Fibroblast of the conjunctiva (primary cell): ENCODE measurements around the gene PHAF1.

Experiments used
- DNase-seq: peaks from one replicate; pipeline ENCODE4 v3.0.0-alpha.2; 2010; ENCODE audit warnings: low read depth

Gene PHAF1

GRCh38 chr16:67163164-67163998 is 53.6 kb downstream of the PHAF1 start:
- DNase-seq, result no peak

- DNase-seq, result no peak
These were observed 54.3 kb downstream of the PHAF1 start for GRCh38 chr16:67163999-67164558.

GRCh38 chr16:67164599-67165061 is 54.9 kb downstream of the PHAF1 start, which contains the start of gene HSF4:
Gene HSF4 (plus strand): TSS chr16:67164745. CDS start chr16:67164812, 67 bp downstream.
- DNase-seq, result no peak

- DNase-seq, result no peak
These were observed 55.7 kb downstream of the PHAF1 start for GRCh38 chr16:67165121-67166078.

GRCh38 chr16:67166110-67166547 is 56.4 kb downstream of the PHAF1 start:
- DNase-seq, result no peak

GRCh38 chr16:67166598-67167168 is 56.9 kb downstream of the PHAF1 start:
- no peak for DNase-seq

- no peak for DNase-seq
These were observed 57.8 kb downstream of the PHAF1 start for GRCh38 chr16:67167588-67167987.

GRCh38 chr16:67169011-67169451 is 59.3 kb downstream of the PHAF1 start:
- no peak for DNase-seq

GRCh38 chr16:67169642-67170167 is 60.0 kb downstream of the PHAF1 start:
- DNase-seq, result no peak

GRCh38 chr16:67170168-67170948 is 60.6 kb downstream of the PHAF1 start, which contains the start of gene NOL3:
Gene NOL3 (plus strand): TSS chr16:67170538.
- DNase-seq, result peak; percentile 60

- DNase-seq, result no peak
These were observed 61.4 kb downstream of the PHAF1 start for GRCh38 chr16:67170949-67171649.

GRCh38 chr16:67173323-67173722 is 63.6 kb downstream of the PHAF1 start:
- no peak for DNase-seq

GRCh38 chr16:67173808-67174705 is 64.3 kb downstream of the PHAF1 start:
- peak; percentile 74 for DNase-seq

- DNase-seq, result no peak
These were observed 65.0 kb downstream of the PHAF1 start for GRCh38 chr16:67174706-67175231.

GRCh38 chr16:67176662-67177061 is 66.9 kb downstream of the PHAF1 start:
- no peak for DNase-seq

GRCh38 chr16:67177743-67178699 is 68.3 kb downstream of the PHAF1 start:
- no peak for DNase-seq

GRCh38 chr16:67179421-67180080 is 69.8 kb downstream of the PHAF1 start:
- DNase-seq, result no peak
